Measurements from ENCODE around the gene PODXL2.

The PODXL2 gene

DNA sequence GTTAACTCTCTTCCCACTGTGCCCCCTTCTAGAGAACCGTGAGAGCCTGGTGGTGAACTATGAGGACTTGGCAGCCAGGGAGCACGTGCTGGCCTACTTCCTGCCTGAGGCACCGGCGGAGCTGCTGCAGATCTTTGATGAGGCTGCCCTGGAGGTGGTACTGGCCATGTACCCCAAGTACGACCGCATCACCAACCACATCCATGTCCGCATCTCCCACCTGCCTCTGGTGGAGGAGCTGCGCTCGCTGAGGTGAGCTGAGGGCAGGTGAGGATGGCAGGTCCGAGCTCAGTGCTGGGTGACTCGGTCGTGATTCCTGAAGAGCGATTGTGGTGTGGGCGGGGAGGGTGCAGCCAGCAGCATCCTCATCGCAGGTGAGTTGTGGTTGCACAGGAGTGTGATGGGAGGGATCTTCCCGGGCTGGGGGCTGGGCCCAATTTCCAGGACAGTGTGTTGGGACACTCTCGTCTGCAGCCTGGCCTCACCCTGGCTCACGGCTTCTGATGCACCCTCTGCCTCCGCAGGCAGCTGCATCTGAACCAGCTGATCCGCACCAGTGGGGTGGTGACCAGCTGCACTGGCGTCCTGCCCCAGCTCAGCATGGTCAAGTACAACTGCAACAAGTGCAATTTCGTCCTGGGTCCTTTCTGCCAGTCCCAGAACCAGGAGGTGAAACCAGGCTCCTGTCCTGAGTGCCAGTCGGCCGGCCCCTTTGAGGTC is 22.7 kb upstream of the PODXL2 start:
- Histone ChIP-seq H3K4me1 (ENCODE audit: control insufficient read depth, insufficient read depth, low read length, poor library complexity, severe bottlenecking) (no peaks in the 10 kb centered on the region), H3K27me3 (replicated peaks; ENCODE audit: control insufficient read depth, insufficient read depth, low read length, poor library complexity, severe bottlenecking) (no peaks in the 10 kb centered on the region), H3K27ac (ENCODE audit: insufficient read depth, low read length, poor library complexity, severe bottlenecking) (no peak overlapping the region), H3K36me3 (ENCODE audit: control insufficient read depth, insufficient read depth, low read length) (peaks cover 19% of the 10 kb centered on the region), H3K9me3 (ENCODE audit: control insufficient read depth, low read length) (no peaks in the 10 kb centered on the region), H3K4me3 (ENCODE audit: insufficient read depth, low read depth, low read length, poor library complexity, severe bottlenecking) (no peak overlapping the region)
- no peak for DNase-seq

GRCh38 chr3:127606981-127607595 is 21.9 kb upstream of the PODXL2 start:
- H3K4me1 ChIP-seq (ENCODE audit: control insufficient read depth, insufficient read depth, low read length, poor library complexity, severe bottlenecking): no peaks in the 10 kb centered on the region
- H3K4me3 ChIP-seq (ENCODE audit: insufficient read depth, low read depth, low read length, poor library complexity, severe bottlenecking): no peak overlapping the region
- H3K27me3 ChIP-seq (replicated peaks; ENCODE audit: control insufficient read depth, insufficient read depth, low read length, poor library complexity, severe bottlenecking): no peaks in the 10 kb centered on the region
- H3K9me3 ChIP-seq (ENCODE audit: control insufficient read depth, low read length): no peaks in the 10 kb centered on the region
- peaks cover 19% of the 10 kb centered on the region for H3K36me3 ChIP-seq (ENCODE audit: control insufficient read depth, insufficient read depth, low read length)
- no peak for DNase-seq
- no peak overlapping the region for H3K27ac ChIP-seq (ENCODE audit: insufficient read depth, low read length, poor library complexity, severe bottlenecking)

DNA sequence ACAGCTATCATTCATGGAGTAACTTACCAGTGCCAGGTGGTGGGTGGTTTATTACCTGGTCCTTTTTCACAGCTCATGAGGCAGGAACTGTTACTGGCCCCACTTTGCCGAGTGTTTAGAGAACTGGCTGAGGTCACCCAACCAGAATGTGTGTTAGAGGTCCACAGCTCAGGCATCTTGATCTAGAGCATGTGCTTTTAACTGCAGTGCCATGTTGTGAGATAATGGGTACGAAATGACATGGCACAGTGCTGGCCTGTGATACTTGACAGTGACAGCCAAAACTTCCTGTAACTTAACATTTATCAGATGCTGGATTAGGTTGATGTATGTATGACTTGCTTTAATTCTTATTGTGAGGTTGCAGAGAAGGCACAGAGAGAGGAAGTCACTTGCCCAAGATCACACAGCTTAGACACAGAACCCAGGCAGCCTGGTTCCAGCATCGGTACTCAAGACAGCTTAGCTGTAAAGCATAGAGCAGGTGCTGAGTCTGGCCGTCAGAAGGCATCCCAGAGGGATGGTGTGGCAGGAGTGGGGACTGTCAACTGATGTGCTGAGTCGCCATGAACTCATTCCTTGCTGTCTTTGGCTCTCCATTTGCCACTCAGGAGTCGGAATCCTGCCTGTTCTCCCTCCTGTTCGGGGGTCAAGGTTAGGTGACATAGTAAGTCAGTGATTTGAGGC is 21.2 kb upstream of the PODXL2 start:
- DNase-seq: no peak
- Histone ChIP-seq H3K4me3 (ENCODE audit: insufficient read depth, low read depth, low read length, poor library complexity, severe bottlenecking) (no peak overlapping the region), H3K4me1 (ENCODE audit: control insufficient read depth, insufficient read depth, low read length, poor library complexity, severe bottlenecking) (no peaks in the 10 kb centered on the region), H3K9me3 (ENCODE audit: control insufficient read depth, low read length) (no peaks in the 10 kb centered on the region), H3K36me3 (ENCODE audit: control insufficient read depth, insufficient read depth, low read length) (peaks cover 19% of the 10 kb centered on the region), H3K27ac (ENCODE audit: insufficient read depth, low read length, poor library complexity, severe bottlenecking) (no peak overlapping the region), H3K27me3 (replicated peaks; ENCODE audit: control insufficient read depth, insufficient read depth, low read length, poor library complexity, severe bottlenecking) (no peaks in the 10 kb centered on the region)

- Histone ChIP-seq H3K27me3 (replicated peaks; ENCODE audit: control insufficient read depth, insufficient read depth, low read length, poor library complexity, severe bottlenecking) (no peaks in the 10 kb centered on the region), H3K36me3 (ENCODE audit: control insufficient read depth, insufficient read depth, low read length) (peaks cover 19% of the 10 kb centered on the region), H3K4me3 (ENCODE audit: insufficient read depth, low read depth, low read length, poor library complexity, severe bottlenecking) (no peak overlapping the region), H3K9me3 (ENCODE audit: control insufficient read depth, low read length) (no peaks in the 10 kb centered on the region), H3K27ac (ENCODE audit: insufficient read depth, low read length, poor library complexity, severe bottlenecking) (no peak overlapping the region), H3K4me1 (ENCODE audit: control insufficient read depth, insufficient read depth, low read length, poor library complexity, severe bottlenecking) (no peaks in the 10 kb centered on the region)
- no peak for DNase-seq
Observed at GRCh38 chr3:127608362-127608718, 20.6 kb upstream of the PODXL2 start.

DNA sequence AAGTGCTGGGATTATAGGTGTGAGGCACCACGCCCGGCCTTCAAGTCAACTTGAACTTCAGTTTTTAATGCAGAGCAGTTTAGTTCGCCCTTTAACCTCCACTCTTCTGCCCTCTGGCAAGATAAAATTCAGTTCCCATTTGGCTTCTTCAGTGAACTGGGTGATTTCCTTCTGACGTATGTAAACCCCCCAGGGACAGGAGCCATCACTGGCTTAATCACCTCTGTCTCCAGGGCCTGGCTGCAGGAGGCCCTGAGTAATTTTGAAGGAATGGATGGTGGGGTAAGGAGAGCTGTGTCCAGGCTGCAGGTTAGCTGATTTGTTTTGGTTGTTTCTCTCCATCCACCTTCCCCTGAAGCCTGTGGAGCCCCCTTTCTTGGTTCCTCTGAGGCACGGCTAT is 18.9 kb upstream of the PODXL2 start:
- Histone ChIP-seq H3K4me1 (ENCODE audit: control insufficient read depth, insufficient read depth, low read length, poor library complexity, severe bottlenecking) (no peaks in the 10 kb centered on the region), H3K4me3 (ENCODE audit: insufficient read depth, low read depth, low read length, poor library complexity, severe bottlenecking) (no peak overlapping the region), H3K27ac (ENCODE audit: insufficient read depth, low read length, poor library complexity, severe bottlenecking) (no peak overlapping the region), H3K9me3 (ENCODE audit: control insufficient read depth, low read length) (no peaks in the 10 kb centered on the region), H3K36me3 (ENCODE audit: control insufficient read depth, insufficient read depth, low read length) (peaks cover 19% of the 10 kb centered on the region), H3K27me3 (replicated peaks; ENCODE audit: control insufficient read depth, insufficient read depth, low read length, poor library complexity, severe bottlenecking) (no peaks in the 10 kb centered on the region)
- no peak for DNase-seq

DNA sequence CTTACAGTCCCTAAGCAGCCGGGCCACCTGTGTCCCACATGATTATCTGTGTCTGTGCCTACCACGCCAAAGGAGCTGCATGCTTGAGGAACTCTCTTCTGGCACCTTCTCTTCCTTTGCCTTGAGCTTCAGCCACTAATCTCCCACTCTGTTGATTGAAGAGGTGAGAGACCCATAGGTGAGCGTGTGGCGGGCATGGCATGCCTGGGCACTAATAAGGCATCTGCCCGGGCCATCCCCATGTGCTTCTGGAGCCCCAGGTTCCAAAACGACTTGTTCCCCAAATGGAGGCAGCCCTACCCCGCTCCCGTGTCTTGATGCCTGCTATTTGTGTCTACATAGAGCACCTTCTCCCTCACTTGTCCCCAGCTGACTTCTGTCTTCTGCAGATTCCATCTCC is 17.7 kb upstream of the PODXL2 start:
- no peaks in the 10 kb centered on the region for H3K27me3 ChIP-seq (replicated peaks; ENCODE audit: control insufficient read depth, insufficient read depth, low read length, poor library complexity, severe bottlenecking)
- peaks cover 12% of the 10 kb centered on the region for H3K36me3 ChIP-seq (ENCODE audit: control insufficient read depth, insufficient read depth, low read length)
- no peak overlapping the region for H3K27ac ChIP-seq (ENCODE audit: insufficient read depth, low read length, poor library complexity, severe bottlenecking)
- H3K4me1 ChIP-seq (ENCODE audit: control insufficient read depth, insufficient read depth, low read length, poor library complexity, severe bottlenecking): no peaks in the 10 kb centered on the region
- H3K9me3 ChIP-seq (ENCODE audit: control insufficient read depth, low read length): no peaks in the 10 kb centered on the region
- DNase-seq: no peak
- no peak overlapping the region for H3K4me3 ChIP-seq (ENCODE audit: insufficient read depth, low read depth, low read length, poor library complexity, severe bottlenecking)

GRCh38 chr3:127612966-127613365 is 16.0 kb upstream of the PODXL2 start:
- Histone ChIP-seq H3K4me3 (ENCODE audit: insufficient read depth, low read depth, low read length, poor library complexity, severe bottlenecking) (no peak overlapping the region), H3K27ac (ENCODE audit: insufficient read depth, low read length, poor library complexity, severe bottlenecking) (no peak overlapping the region), H3K4me1 (ENCODE audit: control insufficient read depth, insufficient read depth, low read length, poor library complexity, severe bottlenecking) (no peaks in the 10 kb centered on the region), H3K27me3 (replicated peaks; ENCODE audit: control insufficient read depth, insufficient read depth, low read length, poor library complexity, severe bottlenecking) (no peaks in the 10 kb centered on the region), H3K36me3 (ENCODE audit: control insufficient read depth, insufficient read depth, low read length) (peaks cover 4% of the 10 kb centered on the region), H3K9me3 (ENCODE audit: control insufficient read depth, low read length) (no peaks in the 10 kb centered on the region)
- no peak for DNase-seq

GRCh38 chr3:127613406-127613805 is 15.6 kb upstream of the PODXL2 start:
- Histone ChIP-seq H3K36me3 (ENCODE audit: control insufficient read depth, insufficient read depth, low read length) (peaks cover 1% of the 10 kb centered on the region), H3K27ac (ENCODE audit: insufficient read depth, low read length, poor library complexity, severe bottlenecking) (no peak overlapping the region), H3K4me3 (ENCODE audit: insufficient read depth, low read depth, low read length, poor library complexity, severe bottlenecking) (no peak overlapping the region), H3K27me3 (replicated peaks; ENCODE audit: control insufficient read depth, insufficient read depth, low read length, poor library complexity, severe bottlenecking) (no peaks in the 10 kb centered on the region), H3K9me3 (ENCODE audit: control insufficient read depth, low read length) (no peaks in the 10 kb centered on the region), H3K4me1 (ENCODE audit: control insufficient read depth, insufficient read depth, low read length, poor library complexity, severe bottlenecking) (no peaks in the 10 kb centered on the region)
- DNase-seq: no peak

GRCh38 chr3:127614928-127615589 is 13.9 kb upstream of the PODXL2 start:
- Histone ChIP-seq H3K4me3 (ENCODE audit: insufficient read depth, low read depth, low read length, poor library complexity, severe bottlenecking) (no peak overlapping the region), H3K27ac (ENCODE audit: insufficient read depth, low read length, poor library complexity, severe bottlenecking) (no peak overlapping the region), H3K4me1 (ENCODE audit: control insufficient read depth, insufficient read depth, low read length, poor library complexity, severe bottlenecking) (no peaks in the 10 kb centered on the region), H3K9me3 (ENCODE audit: control insufficient read depth, low read length) (no peaks in the 10 kb centered on the region), H3K36me3 (ENCODE audit: control insufficient read depth, insufficient read depth, low read length) (no peaks in the 10 kb centered on the region), H3K27me3 (replicated peaks; ENCODE audit: control insufficient read depth, insufficient read depth, low read length, poor library complexity, severe bottlenecking) (no peaks in the 10 kb centered on the region)
- DNase-seq: no peak

Data from effector memory CD4-positive, alpha-beta T cell (primary cell).